ENCODE results near the gene SPRR2D.

SPRR2D gene

DNA sequence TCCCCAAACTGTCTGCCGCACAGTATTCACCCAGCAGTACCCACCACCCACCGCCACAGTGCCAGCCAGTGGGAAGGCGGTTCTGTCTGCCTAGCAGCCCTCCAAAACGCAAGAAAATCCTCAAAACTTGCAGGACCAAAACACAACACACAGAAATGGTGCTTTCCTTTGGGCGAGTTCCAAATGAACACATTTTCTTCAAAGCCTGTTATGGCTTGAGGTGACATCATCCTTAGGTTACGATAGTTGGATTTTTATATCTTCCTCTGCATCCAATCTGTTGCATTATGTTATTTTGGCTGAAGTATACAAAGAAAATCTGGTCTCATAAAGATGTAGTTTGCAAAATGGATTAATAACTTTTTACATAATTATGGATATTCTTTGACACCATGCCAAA, 47.7 kb downstream of the SPRR2D start:
- no peak overlapping the region for H3K27ac ChIP-seq
- DNase-seq (ENCODE audit: low spot score): no peak
- TF ChIP-seq, protein P1, sequence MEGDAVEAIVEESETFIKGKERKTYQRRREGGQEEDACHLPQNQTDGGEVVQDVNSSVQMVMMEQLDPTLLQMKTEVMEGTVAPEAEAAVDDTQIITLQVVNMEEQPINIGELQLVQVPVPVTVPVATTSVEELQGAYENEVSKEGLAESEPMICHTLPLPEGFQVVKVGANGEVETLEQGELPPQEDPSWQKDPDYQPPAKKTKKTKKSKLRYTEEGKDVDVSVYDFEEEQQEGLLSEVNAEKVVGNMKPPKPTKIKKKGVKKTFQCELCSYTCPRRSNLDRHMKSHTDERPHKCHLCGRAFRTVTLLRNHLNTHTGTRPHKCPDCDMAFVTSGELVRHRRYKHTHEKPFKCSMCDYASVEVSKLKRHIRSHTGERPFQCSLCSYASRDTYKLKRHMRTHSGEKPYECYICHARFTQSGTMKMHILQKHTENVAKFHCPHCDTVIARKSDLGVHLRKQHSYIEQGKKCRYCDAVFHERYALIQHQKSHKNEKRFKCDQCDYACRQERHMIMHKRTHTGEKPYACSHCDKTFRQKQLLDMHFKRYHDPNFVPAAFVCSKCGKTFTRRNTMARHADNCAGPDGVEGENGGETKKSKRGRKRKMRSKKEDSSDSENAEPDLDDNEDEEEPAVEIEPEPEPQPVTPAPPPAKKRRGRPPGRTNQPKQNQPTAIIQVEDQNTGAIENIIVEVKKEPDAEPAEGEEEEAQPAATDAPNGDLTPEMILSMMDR (IDR thresholded peaks at IDR 0.05): no peak
- no peak overlapping the region for H3K4me3 ChIP-seq
